Stimulated activated CD8-positive, alpha-beta memory T cell treated with anti-CD3 and anti-CD28 coated beads, Interleukin-15, amount 100 ng/mL, for 4 hours (primary cell): ENCODE data around the gene LRP1B.

Experiments used
- DNase-seq, 2 donors: peaks; one replicate each; pipeline ENCODE4 v3.0.0-alpha.2; 2020; ENCODE audit warnings: low read depth in 2 of 2

LRP1B gene

GRCh38 chr2:140842110-140842509 lies 1288.7 kb downstream of the LRP1B start:
- no peak for DNase-seq

DNA sequence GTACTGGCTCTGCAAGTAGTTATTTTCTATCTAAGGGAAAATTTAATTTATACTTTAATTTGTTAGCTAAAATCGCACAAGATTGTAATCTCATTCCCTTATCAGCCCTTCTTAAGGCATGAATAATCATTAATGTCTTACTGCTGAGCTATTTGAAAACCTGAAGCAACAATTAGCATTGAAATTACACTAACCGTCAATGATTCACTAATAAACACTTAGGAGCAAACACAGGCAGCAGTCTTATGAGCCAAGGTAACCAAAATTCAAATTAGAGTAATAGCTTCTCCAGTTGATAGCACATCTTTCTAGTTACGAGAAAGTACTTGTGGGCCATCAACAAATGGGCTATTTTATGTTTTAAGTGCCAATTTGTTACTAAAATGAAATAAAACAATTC lies 1289.7 kb downstream of the LRP1B start:
- DNase-seq = no peak

DNA sequence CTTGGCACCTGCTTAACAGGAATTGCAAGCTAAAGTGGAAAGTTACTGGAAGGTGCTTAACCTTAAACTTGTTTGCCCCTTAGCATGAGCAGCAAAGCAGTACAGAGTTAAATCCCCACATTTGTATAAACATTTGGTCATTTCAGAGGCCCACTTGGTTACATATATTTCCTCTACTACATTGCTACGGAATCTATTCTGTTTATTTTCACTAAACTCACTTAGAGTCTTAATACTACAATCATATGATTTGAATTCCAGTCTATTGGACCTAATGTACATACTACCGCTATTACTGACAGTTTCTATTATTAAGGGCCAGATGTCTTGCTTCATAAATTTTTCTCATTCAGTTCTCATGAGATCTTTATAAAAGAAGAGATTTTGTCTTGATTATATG lies 1294.0 kb downstream of the LRP1B start:
- DNase-seq = no peak

GRCh38 chr2:140835079-140835478 lies 1295.7 kb downstream of the LRP1B start:
- DNase-seq = no peak

GRCh38 chr2:140814141-140814540 lies 1316.7 kb downstream of the LRP1B start:
- DNase-seq = no peak

DNA sequence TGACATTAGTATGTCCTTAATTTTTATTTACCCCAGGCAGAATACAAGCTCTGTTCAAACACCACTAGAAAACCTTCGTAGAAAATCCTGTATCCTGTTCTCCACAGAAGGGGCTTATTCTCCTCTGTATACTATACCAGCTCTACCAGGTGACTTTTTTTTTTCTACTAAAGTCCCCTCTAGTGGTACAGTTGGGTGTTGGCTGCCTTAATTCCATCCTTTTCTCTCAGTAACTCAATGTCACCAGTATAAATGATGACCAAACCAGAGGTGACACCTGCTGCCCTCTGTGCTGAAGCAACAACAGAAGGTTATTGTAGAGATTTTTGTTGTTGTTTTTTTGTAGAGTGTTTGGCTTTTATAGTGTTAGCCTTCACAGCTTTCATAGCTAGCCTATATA lies 1322.0 kb downstream of the LRP1B start:
- DNase-seq = no peak

DNA sequence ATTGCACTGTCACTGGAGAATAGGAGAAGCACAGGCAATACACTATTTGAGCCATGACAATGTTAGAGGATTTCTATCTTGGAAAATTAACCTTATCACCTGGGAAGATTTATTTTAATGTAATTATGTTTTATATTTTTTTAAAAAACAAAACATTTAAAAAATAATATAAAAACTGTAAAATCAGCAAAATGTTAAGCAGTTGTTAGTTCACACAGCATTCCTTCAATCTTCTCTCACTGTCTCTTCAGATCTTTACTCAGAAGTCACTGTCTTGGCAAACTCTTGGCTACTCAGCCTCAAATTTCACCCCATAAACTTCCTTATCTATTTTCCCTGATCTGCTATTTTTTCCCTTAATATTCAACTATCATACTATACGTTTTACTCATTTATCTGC lies 1322.6 kb downstream of the LRP1B start:
- DNase-seq = no peak

GRCh38 chr2:140804700-140805260 lies 1326.0 kb downstream of the LRP1B start:
- no peak for DNase-seq

- no peak for DNase-seq
Measured at GRCh38 chr2:140801311-140801710, 1329.5 kb downstream of the LRP1B start.

DNA sequence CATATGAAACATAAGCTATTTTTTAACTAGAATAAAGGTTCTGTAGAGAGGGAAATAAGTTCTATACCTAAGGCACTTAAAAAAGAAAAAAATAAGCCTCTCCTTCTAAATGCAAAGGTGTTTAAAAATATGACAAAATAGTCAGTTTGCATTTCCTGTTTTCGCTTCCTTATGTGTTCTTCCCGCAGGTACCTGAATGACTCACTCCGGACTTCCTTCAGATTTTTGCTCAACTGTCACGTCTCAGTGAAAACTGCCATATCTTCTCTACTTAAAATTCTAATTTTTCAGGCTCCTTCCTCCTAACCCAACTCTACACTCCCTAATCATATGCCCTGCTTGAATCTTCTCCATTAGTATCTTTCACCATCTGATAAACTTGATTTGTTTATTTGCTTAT lies 1333.1 kb downstream of the LRP1B start:
- DNase-seq = no peak

DNA sequence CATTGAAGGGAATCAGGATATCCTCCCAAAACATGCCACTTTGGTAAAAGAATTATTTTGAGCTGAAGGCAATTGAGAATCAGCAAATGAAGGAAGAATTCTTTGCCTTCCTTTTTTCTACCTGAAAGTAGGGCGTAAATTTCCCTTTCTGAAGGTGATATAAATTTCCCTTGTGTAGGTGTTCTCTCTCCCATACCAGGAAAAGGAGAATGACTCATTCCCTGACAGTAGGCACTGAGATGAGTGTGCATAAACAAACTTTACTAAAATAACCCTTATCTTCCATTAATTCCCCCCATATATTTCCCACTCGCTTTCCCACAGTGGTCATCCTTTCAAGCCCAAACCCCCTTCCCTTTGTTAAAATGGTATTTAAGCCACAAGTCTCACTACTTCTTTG lies 1339.0 kb downstream of the LRP1B start:
- DNase-seq = no peak

DNA sequence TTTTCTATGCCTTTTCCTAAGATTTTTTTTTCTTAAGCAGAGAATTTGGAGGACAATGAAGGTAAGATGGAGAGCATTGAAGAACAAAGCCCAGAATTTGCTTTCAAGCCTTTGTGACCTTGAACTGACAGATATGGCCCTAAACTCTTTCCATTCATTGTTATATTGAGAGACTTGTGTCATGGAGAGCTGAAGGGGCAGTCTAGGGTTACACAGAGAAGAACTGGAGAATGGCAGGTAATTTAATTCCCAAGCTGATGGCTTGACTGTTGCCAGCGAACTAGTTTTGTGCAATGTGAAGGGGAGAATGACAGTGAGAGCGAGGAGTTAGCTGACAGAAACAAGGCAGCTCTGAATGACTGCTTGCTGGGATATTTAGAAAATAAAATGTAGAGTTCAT lies 1344.2 kb downstream of the LRP1B start:
- DNase-seq = no peak

DNA sequence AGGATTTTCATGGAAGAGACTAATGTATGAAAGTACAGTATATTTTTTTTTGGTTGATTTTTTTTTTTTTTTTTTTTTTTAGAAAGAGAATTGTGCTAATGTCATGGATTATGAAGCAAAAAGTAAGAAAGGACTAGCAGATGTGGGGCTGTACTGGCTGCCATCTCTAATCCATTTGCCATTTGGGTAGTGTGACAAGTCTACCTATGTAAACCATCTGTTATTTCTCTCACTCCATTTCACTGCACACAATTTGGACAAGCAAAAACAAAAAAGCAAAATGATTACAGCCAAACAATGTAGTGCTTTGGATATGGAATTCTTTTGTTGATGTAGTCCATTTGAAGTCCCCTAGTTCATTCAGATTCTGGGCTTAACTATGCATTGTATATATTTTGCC lies 1355.4 kb downstream of the LRP1B start:
- DNase-seq = no peak

GRCh38 chr2:140770645-140771044 lies 1360.2 kb downstream of the LRP1B start:
- no peak for DNase-seq

DNA sequence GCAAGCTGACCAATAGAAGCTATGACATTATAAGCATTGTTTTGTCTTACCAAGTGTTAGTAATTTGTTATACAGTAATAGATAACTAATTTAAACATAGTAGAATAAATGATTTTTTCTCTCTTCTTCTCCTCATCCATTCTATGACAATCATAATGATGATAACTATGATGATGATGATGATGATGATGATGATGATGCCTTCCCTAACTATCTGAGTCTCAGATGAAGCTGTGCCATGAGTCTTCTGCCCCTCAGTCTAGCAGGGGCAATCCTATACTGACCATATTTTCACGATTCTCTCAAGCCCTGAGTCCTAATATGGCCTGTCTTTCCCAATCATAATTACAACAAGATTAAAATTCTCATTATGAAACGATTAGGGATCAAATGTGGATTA lies 1369.0 kb downstream of the LRP1B start:
- no peak for DNase-seq

- DNase-seq = no peak
Measured at GRCh38 chr2:140759426-140760156, 1371.2 kb downstream of the LRP1B start.

DNA sequence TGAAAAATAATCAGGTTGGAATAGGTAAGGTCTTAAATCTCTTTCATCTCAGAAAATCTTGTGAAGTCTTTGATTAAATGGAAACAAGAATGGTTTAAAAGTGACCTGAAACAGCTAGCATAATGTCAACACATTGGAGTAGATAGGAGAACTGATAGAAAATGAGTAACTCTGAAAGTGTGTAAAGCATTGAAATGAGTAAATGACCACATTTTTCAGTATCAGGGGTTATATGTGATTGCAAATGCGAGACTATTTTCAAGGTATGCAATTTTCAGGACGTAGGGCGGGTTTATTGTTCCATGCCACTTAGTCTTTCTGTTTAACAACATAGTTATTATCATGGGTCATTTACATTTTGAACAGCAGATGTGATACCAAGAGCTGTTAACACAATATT lies 1383.2 kb downstream of the LRP1B start:
- DNase-seq = no peak

DNA sequence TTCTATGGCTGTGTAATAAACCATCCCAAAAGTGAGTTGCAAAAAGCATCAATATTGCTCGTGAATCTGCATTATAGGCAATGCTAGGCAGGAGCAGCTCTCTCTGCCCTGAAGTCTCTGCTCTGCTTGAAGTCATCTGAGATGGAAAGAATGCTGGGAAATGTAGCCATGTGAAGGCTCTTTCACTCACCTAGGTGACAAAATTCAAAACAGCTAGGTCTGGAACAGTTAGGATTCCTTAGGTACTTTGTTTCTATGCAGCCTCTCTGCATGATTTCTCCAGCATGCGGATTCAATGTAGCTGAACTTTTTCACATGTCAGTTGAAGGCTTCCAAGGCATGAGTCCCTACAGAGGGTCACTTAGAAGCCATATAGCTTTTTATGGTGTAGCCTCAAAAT lies 1383.7 kb downstream of the LRP1B start:
- no peak for DNase-seq

DNA sequence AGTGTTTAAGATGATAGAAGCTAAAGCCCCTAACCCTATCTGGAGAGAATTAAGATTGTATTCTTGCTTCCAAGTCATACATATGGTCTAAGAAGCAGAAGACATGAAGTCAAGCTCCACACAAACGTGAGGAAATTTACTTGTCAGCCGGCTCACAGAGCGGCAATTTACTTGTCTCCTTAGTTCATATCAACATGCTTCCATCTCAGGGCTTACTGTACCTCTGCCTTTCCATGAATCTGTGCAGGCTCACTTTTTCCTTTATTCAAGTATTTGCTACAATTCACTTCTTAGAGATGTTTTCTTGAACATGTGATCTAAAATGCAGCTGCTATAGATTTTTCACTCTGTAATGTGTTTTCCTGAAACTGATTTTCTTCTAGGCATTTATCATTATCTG lies 1386.4 kb downstream of the LRP1B start:
- DNase-seq = no peak

DNA sequence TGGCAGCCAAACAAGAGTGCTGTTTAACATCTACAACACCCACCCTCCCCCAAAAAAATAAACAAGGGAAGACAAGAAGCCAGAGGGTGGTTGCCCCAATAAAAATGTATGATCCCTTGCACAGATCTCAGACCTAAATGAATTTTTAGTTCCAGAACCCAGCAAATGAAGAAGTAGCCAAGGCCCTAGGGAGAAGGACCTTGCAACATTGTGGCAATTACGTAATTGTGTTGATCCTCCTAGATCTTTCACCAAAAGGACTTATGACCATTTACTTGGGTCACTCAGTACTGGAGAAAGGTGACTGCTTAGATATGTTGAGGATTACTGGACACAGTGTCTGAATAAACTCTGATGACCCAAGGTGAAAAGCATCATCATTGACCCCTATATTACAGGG lies 1393.8 kb downstream of the LRP1B start:
- DNase-seq = no peak

- no peak for DNase-seq
Measured at GRCh38 chr2:140734992-140735391, 1395.8 kb downstream of the LRP1B start.

DNA sequence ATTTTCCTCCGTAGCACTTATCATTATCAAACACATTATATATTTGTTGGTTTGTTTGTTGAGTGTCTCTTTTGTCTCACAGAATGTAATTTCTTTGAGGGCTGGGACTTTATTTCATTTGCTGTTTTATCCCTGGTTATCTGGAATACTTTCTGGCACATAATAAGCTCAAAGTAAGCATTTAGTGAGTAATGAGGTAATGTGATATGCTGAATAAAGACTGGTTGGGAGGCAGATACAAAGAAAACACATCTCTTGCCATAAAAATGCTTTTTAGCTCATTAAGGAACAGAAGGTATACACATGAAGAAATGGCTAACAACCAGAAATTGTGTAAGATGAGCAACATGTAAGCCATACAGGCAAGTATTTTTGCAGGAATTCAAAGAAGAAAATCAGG lies 1411.8 kb downstream of the LRP1B start:
- DNase-seq = no peak

DNA sequence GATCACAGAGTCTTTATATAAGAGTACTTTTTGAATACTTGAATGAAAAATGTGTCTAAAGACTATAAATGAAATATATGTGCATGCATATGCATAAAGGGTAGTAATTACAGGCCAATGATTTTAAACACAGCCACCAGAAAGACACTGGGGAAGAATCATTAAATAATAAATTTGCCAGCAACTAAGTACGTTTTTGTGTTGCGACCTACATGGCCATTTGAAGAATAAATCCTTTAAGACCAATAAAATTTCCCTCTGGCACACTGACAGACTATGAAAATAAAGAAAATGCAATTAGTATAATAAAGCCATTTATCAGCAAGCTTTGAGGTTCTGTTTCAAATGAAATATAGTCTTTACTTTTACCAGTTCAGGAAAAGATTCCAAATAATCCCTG lies 1413.3 kb downstream of the LRP1B start:
- DNase-seq = no peak

DNA sequence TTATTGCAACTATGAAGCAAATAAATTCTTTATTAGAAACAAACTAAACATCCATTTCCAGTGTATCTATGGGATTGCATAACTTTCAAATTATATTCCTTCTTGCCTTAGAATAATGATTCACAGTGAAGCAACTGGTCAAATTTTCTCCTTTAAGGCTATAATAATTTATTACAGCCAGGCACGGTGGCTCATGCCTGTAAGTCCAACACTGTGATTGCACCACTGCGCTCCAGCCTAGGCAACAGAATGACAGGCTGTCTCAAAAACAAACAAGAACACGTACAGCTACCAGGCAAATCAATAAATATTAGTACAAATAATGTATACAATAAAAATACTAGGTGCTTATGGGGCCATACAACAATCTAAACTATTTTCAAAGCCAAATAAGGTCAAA lies 1416.2 kb downstream of the LRP1B start:
- DNase-seq = no peak
